ENCODE results near the gene CLCN4. TPM values are rescaled to one million over a fixed set of nuclear protein-coding genes. Genes with fewer than 3 reads are reported as not detected.

CLCN4 gene
- total RNA-seq, 1 experiment from 2014 or later: 10.9 TPM

- no peaks in the 10 kb centered on the region for H3K27me3 ChIP-seq (replicated peaks)
- H3K9me3 ChIP-seq (replicated peaks): no peaks in the 10 kb centered on the region
- H3K36me3 ChIP-seq: no peaks in the 10 kb centered on the region
- no peaks in the 10 kb centered on the region for H3K4me1 ChIP-seq (replicated peaks)
- DNase-seq (ENCODE audit: low read depth in 1 of 2, low spot score in 2 of 2): no peak
- no peak overlapping the region for H3K27ac ChIP-seq
- no peak overlapping the region for H3K4me3 ChIP-seq
These were observed 41.5 kb downstream of the CLCN4 start for GRCh38 chrX:10198254-10198653.

GRCh38 chrX:10199212-10199611, 42.4 kb downstream of the CLCN4 start:
- Histone ChIP-seq H3K27ac (no peak overlapping the region), H3K27me3 (replicated peaks) (no peaks in the 10 kb centered on the region), H3K4me3 (no peak overlapping the region), H3K36me3 (no peaks in the 10 kb centered on the region), H3K4me1 (replicated peaks) (no peaks in the 10 kb centered on the region), H3K9me3 (replicated peaks) (no peaks in the 10 kb centered on the region)
- no peak for DNase-seq (ENCODE audit: low read depth in 1 of 2, low spot score in 2 of 2)

- Histone ChIP-seq H3K27ac (no peak overlapping the region), H3K27me3 (replicated peaks) (no peaks in the 10 kb centered on the region), H3K4me1 (replicated peaks) (no peaks in the 10 kb centered on the region), H3K9me3 (replicated peaks) (no peaks in the 10 kb centered on the region), H3K4me3 (no peak overlapping the region), H3K36me3 (no peaks in the 10 kb centered on the region; the same call in 1 of the 2 replicates)
- DNase-seq (ENCODE audit: low read depth in 1 of 2, low spot score in 2 of 2): no peak
These were observed 46.8 kb downstream of the CLCN4 start for GRCh38 chrX:10203617-10204016.

GRCh38 chrX:10206317-10206716, 49.5 kb downstream of the CLCN4 start:
- no peak for DNase-seq (ENCODE audit: low read depth in 1 of 2, low spot score in 2 of 2)
- Histone ChIP-seq H3K27ac (no peak overlapping the region), H3K36me3 (no peaks in the 10 kb centered on the region; the same call in 1 of the 2 replicates), H3K4me3 (no peak overlapping the region), H3K9me3 (replicated peaks) (no peaks in the 10 kb centered on the region), H3K4me1 (replicated peaks) (no peaks in the 10 kb centered on the region), H3K27me3 (replicated peaks) (no peaks in the 10 kb centered on the region)

GRCh38 chrX:10208281-10208856, 51.6 kb downstream of the CLCN4 start:
- Histone ChIP-seq H3K4me3 (no peak overlapping the region), H3K9me3 (replicated peaks) (no peaks in the 10 kb centered on the region), H3K4me1 (replicated peaks) (no peaks in the 10 kb centered on the region), H3K27me3 (replicated peaks) (no peaks in the 10 kb centered on the region), H3K36me3 (no peaks in the 10 kb centered on the region; the same call in 1 of the 2 replicates), H3K27ac (no peak overlapping the region)
- DNase-seq (ENCODE audit: low read depth in 1 of 2, low spot score in 2 of 2): no peak

GRCh38 chrX:10208953-10209352, 52.2 kb downstream of the CLCN4 start:
- H3K9me3 ChIP-seq (replicated peaks): no peaks in the 10 kb centered on the region
- no peak for DNase-seq (ENCODE audit: low read depth in 1 of 2, low spot score in 2 of 2)
- no peak overlapping the region for H3K4me3 ChIP-seq
- H3K27ac ChIP-seq: no peak overlapping the region
- H3K27me3 ChIP-seq (replicated peaks): no peaks in the 10 kb centered on the region
- H3K4me1 ChIP-seq (replicated peaks): no peaks in the 10 kb centered on the region
- H3K36me3 ChIP-seq: no peaks in the 10 kb centered on the region; the same call in 1 of the 2 replicates

GRCh38 chrX:10212395-10212794, 55.6 kb downstream of the CLCN4 start:
- no peaks in the 10 kb centered on the region; the same call in 1 of the 2 replicates for H3K36me3 ChIP-seq
- H3K4me3 ChIP-seq: no peak overlapping the region
- H3K27me3 ChIP-seq (replicated peaks): no peaks in the 10 kb centered on the region
- no peaks in the 10 kb centered on the region for H3K9me3 ChIP-seq (replicated peaks)
- no peak overlapping the region for H3K27ac ChIP-seq
- no peaks in the 10 kb centered on the region for H3K4me1 ChIP-seq (replicated peaks)
- DNase-seq (ENCODE audit: low read depth in 1 of 2, low spot score in 2 of 2): no peak

- no peaks in the 10 kb centered on the region for H3K9me3 ChIP-seq (replicated peaks)
- no peak for DNase-seq (ENCODE audit: low read depth in 1 of 2, low spot score in 2 of 2)
These were observed 56.9 kb downstream of the CLCN4 start for GRCh38 chrX:10213716-10214115.

GRCh38 chrX:10216208-10216607, 59.4 kb downstream of the CLCN4 start:
- Histone ChIP-seq H3K27me3 (replicated peaks) (no peaks in the 10 kb centered on the region), H3K4me1 (replicated peaks) (no peaks in the 10 kb centered on the region), H3K4me3 (no peak overlapping the region), H3K27ac (no peak overlapping the region), H3K9me3 (replicated peaks) (no peaks in the 10 kb centered on the region), H3K36me3 (no peaks in the 10 kb centered on the region)
- no peak for DNase-seq (ENCODE audit: low read depth in 1 of 2, low spot score in 2 of 2)

More at GRCh38 chrX:10213716-10214115, 56.9 kb downstream of the CLCN4 start:
- H3K4me3 ChIP-seq: no peak overlapping the region
- H3K27me3 ChIP-seq (replicated peaks): no peaks in the 10 kb centered on the region
- no peaks in the 10 kb centered on the region for H3K4me1 ChIP-seq (replicated peaks)
- H3K27ac ChIP-seq: no peak overlapping the region
- no peaks in the 10 kb centered on the region for H3K36me3 ChIP-seq

GRCh38 chrX:10217198-10217597, 60.4 kb downstream of the CLCN4 start:
- Histone ChIP-seq H3K27ac (no peak overlapping the region), H3K9me3 (replicated peaks) (no peaks in the 10 kb centered on the region), H3K4me3 (no peak overlapping the region), H3K27me3 (replicated peaks) (no peaks in the 10 kb centered on the region), H3K4me1 (replicated peaks) (no peaks in the 10 kb centered on the region), H3K36me3 (no peaks in the 10 kb centered on the region)
- DNase-seq (ENCODE audit: low read depth in 1 of 2, low spot score in 2 of 2): no peak

GRCh38 chrX:10221651-10222050, 64.9 kb downstream of the CLCN4 start:
- no peaks in the 10 kb centered on the region for H3K27me3 ChIP-seq (replicated peaks)
- H3K4me3 ChIP-seq: no peak overlapping the region
- H3K27ac ChIP-seq: no peak overlapping the region
- no peaks in the 10 kb centered on the region for H3K9me3 ChIP-seq (replicated peaks)
- no peaks in the 10 kb centered on the region for H3K4me1 ChIP-seq (replicated peaks)
- H3K36me3 ChIP-seq: no peaks in the 10 kb centered on the region
- no peak for DNase-seq (ENCODE audit: low read depth in 1 of 2, low spot score in 2 of 2)

GRCh38 chrX:10223276-10223675, 66.5 kb downstream of the CLCN4 start:
- no peak overlapping the region for H3K27ac ChIP-seq
- H3K4me1 ChIP-seq (replicated peaks): no peaks in the 10 kb centered on the region
- no peak overlapping the region for H3K4me3 ChIP-seq
- no peak for DNase-seq (ENCODE audit: low read depth in 1 of 2, low spot score in 2 of 2)
- H3K27me3 ChIP-seq (replicated peaks): no peaks in the 10 kb centered on the region
- no peaks in the 10 kb centered on the region for H3K36me3 ChIP-seq
- no peaks in the 10 kb centered on the region for H3K9me3 ChIP-seq (replicated peaks)

GRCh38 chrX:10223781-10224180, 67.0 kb downstream of the CLCN4 start:
- DNase-seq (ENCODE audit: low read depth in 1 of 2, low spot score in 2 of 2): no peak
- Histone ChIP-seq H3K27me3 (replicated peaks) (no peaks in the 10 kb centered on the region), H3K4me1 (replicated peaks) (no peaks in the 10 kb centered on the region), H3K36me3 (no peaks in the 10 kb centered on the region), H3K9me3 (replicated peaks) (no peaks in the 10 kb centered on the region), H3K27ac (no peak overlapping the region), H3K4me3 (no peak overlapping the region)

GRCh38 chrX:10230222-10230621, 73.4 kb downstream of the CLCN4 start:
- DNase-seq (ENCODE audit: low read depth in 1 of 2, low spot score in 2 of 2): no peak
- no peaks in the 10 kb centered on the region for H3K9me3 ChIP-seq (replicated peaks)

GRCh38 chrX:10231461-10231860, 74.7 kb downstream of the CLCN4 start:
- H3K4me3 ChIP-seq: no peak overlapping the region
- peaks cover 25% of the 10 kb centered on the region for H3K4me1 ChIP-seq (replicated peaks)
- DNase-seq (ENCODE audit: low read depth in 1 of 2, low spot score in 2 of 2): no peak
- no peak overlapping the region for H3K27ac ChIP-seq
- H3K27me3 ChIP-seq (replicated peaks): no peaks in the 10 kb centered on the region
- no peaks in the 10 kb centered on the region for H3K9me3 ChIP-seq (replicated peaks)
- no peaks in the 10 kb centered on the region for H3K36me3 ChIP-seq

More at GRCh38 chrX:10230222-10230621, 73.4 kb downstream of the CLCN4 start:
- no peaks in the 10 kb centered on the region for H3K27me3 ChIP-seq (replicated peaks)
- no peak overlapping the region for H3K27ac ChIP-seq
- H3K36me3 ChIP-seq: no peaks in the 10 kb centered on the region
- H3K4me3 ChIP-seq: no peak overlapping the region
- H3K4me1 ChIP-seq (replicated peaks): peaks cover 15% of the 10 kb centered on the region

Data from SJSA1 (cell line).